Transverse colon (tissue), 4 donors: ENCODE results near the gene AGAP1.

ENCODE experiments used
- CTCF ChIP-seq, 5 experiments: fragments of 200-600 bp in 3 of 5; fragments of 450-650 bp in 2 of 5; sonication (generic) in 3 of 5; IDR thresholded peaks; 1 replicate in 2 of 5; 2 replicates in 3 of 5; pipeline ENCODE4 v1.5.1; 2016 to 2017; ENCODE audit warnings: antibody characterized with exemption in 5 of 5, inconsistent platforms in 3 of 5, mild to moderate bottlenecking in 2 of 5, moderate library complexity in 1 of 5
- EP300 ChIP-seq: sonication (generic); formaldehyde crosslinking; IDR thresholded peaks from one replicate; pipeline ENCODE4 v1.6.1; 2017; ENCODE audit warnings: antibody characterized with exemption, low read depth
- POLR2A ChIP-seq: fragments of 450-650 bp; IDR thresholded peaks from one replicate; pipeline ENCODE4 v1.6.1; 2016; ENCODE audit warnings: antibody characterized with exemption, mild to moderate bottlenecking, moderate library complexity
- POLR2AphosphoS5 ChIP-seq, 3 donors: sonication (generic); formaldehyde crosslinking; IDR thresholded peaks; one replicate each; pipeline ENCODE4 v1.6.1; 2016; ENCODE audit warnings: antibody characterized with exemption in 3 of 3

- TF ChIP-seq CTCF (IDR thresholded peaks at IDR 0.05): no peak
- no peak for TF ChIP-seq EP300
- no peak for TF ChIP-seq POLR2A
- no peak for TF ChIP-seq POLR2AphosphoS5 (IDR thresholded peaks at IDR 0.05)
Observed at GRCh38 chr2:235592430-235592829, 98.6 kb downstream of the AGAP1 start.
